GM21786 (cell line): ENCODE measurements around the gene DPY30.

Source experiments
- ATAC-seq: cut with Tn5 transposase; IDR thresholded peaks from one replicate; pipeline ENCODE4 v1.9.1; 2021; ENCODE audit not compliant: unreplicated experiment

DPY30 gene

DNA sequence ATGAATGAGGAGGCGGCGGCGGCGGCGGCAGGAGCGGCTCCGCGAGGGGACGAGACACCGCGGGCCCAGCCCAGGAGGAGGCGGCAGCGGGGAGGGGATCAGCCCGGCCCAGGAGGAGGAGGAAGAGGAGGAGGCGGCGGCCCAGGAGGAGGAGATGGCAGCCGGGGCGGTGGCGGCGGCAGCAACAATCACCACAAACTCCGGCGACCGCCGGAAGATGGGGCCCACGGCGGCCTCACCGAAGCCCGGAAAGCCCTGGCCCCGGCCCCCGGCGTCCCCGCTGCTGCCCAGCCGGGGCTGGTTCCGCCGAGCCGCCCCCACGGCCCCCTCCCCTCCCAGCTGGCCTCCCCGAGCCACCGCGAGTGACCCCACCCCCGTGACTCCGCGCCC is 29.3 kb downstream of the DPY30 start:
- peak; percentile 45 for ATAC-seq

DNA sequence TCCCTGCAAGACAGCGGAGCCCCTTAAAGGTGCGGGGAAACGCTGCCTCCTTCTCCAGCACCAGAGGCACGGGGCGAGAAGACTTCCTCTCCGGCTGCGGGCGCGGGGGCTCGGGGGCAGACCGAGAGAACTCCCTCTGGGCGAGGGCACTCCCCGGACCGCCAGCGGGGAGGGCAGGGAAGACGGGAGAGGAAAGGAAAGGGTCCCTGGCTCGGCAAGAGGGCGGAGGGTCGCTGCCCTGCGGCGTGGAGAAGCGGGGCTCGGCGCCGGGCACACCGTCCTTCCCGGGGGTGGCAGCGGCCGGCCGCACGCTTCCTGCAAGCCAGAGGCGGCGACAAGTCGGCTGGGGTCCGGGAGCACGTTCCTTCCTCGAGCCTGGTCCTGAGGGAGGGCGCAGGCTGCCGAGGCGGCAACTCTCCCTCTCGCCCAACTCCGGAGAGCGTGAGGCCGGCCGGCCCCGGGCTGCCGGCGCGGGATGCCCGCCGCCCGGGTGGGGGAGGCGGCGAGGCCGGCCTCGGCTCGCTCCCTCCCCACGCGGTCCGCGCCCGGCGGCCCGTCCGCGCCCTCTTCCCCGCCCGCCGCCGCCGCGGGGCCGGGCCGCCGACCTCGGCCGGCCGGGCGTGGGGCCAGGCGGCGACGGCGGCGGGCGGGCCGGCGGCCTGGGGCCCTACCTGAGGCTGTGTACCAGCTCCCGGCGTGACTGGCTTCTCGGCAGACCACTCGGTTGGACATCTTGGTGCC is 29.9 kb downstream of the DPY30 start:
- peak; percentile 10 for ATAC-seq

DNA sequence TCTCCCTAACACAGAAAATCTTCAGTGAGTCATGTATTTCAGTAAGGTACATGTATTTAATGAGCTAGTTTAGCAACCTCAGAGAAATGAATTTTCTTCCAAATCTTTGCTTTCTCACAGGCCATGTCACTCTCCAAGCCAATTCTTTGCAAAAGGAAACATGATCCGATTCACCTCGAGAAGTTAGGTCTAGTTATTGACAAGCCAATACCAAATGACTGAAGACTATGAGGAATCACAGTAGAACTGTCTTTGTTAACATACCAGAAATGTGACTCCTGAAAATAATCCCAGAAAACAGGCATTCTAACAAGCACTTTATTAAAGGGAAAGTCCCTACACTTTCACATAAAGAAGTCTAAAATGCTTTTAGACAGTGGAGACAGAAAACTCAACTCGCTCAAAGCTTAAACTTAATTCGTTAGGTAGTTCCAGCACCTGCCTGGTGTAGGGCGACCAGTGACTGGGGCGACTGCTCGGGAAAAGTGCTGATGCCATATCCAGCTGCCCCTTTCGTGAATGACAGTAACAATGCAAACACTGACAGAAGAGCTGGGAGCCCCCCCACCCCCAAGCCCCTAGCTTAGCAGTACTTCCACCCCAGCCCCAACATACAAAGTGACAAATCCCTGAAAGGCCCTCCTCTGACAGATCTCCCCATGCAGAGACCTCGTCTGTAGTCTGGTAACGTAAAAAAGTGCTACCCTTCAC is 30.6 kb downstream of the DPY30 start:
- ATAC-seq, result no peak

DNA sequence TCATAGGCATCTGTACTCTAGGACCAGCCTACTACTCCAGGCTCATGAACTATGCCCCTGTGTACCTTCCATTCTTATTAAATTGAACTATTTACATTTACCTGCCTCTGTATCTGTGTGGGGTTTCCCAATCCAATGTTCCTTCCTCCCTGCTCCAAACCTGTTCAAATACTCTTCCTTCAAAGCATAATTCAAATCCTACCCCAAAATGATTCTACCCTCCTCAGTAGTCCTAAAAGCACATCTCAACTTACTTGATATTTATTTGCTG is 32.5 kb downstream of the DPY30 start:
- ATAC-seq, result no peak

DNA sequence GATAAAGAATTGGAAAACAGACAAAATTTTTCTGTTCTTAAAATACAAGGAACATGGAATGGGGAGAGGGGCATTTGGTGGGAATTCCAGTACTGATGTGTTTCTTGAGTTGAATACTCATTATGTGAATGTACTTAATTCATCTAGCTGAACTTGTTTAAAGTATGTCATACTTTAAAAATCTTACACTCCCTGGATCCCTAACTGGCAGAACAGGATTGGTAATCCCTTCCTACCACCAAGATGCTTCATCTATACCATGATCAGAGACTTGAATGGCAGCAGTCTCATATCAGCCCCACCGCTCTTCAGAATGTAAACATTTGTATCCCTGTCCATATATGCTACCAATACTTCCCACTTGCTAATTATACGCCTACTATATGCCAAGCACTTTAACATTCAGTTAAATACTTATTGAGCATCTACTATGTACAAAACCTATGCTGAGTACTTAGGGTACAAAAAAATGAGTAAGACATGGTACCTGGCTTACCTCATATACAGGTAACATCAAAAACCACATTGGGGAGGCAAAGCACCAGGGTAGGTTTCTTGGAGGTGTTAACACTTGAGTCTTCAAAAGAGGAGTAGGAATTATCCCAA is 34.1 kb downstream of the DPY30 start:
- no peak for ATAC-seq

DNA sequence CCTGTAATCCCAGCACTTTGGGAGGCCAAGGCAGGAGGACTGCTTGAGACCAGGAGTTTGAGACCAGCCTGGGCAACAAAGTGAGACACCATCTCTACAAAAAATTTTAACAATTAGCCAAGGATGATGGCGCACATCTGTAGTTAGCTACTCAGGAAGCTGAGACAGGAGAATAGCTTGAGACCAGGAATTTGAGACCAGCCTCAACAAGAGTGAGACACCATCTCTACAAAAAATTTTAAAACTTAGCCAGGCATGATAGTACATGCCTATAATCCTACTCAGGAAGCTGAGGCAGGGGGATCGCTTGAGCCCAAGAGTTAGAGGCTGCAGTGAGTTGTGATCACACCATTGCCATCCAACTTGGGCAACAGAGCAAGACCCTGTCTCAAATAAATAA is 35.8 kb downstream of the DPY30 start:
- ATAC-seq, result no peak

DNA sequence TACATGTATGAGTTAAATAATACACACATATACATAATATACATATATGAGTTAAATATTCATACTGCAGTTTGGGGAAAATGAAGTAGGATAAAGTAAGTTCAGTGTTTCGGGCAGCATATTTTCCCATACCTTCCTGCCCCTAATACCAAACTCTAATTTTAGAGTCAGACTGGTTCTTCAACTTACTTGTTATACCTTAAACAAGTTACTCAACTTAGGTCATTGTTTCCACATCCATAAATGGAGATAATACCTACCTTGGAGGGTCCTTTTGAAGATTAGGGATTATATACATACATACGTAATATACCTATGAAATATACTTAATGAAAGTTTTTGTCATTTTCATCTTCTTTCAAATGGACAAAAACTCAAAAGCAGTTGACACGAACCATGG is 37.2 kb downstream of the DPY30 start:
- no peak for ATAC-seq

DNA sequence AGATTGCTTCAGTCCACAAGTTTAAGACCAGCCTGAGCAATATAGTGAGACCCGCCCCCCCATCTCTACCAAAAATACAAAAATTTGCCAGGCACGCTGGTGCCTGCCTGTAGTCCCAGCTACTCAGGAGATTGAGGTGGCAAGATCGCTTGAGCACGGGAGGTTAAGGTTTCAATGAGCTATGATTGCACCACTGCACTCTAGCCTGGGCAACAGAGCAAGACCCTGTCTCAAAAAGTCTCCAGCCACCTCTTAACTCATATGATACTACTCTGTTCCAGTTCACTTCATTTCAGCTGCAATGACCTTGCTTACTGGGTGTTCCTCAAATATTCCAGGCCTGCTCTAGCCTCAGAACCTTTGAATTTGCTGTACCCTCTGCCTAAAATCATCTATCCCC is 40.2 kb downstream of the DPY30 start:
- ATAC-seq, result no peak

DNA sequence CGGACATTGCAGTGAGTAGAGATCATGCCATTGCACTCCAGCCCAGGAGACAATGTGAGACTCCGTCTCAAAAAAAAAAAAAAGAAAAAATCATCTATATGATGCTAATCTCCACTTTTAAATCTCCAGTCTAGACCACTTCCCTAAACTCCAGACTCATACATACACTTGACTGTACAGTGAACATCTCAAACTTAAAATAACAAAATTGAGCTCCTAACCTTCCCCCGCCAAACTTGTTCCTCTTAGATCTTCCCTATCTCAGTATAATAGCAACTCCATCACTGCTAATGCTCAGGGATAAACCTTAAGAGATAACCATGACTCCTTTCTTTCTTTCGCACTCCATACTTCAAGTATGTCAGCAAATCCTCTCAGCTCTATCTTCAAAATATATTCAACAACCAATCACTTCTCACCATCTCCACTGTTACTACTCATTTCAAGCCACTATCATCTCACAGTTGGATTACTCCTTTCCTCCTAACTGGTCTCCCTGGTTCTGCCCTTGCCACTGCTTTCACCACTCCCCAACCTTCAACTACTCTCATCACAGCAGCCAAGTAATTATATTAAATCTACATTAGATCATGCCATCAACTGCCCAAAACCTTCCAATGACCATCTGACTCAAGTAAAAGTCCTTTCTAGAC is 40.7 kb downstream of the DPY30 start:
- ATAC-seq, result no peak

DNA sequence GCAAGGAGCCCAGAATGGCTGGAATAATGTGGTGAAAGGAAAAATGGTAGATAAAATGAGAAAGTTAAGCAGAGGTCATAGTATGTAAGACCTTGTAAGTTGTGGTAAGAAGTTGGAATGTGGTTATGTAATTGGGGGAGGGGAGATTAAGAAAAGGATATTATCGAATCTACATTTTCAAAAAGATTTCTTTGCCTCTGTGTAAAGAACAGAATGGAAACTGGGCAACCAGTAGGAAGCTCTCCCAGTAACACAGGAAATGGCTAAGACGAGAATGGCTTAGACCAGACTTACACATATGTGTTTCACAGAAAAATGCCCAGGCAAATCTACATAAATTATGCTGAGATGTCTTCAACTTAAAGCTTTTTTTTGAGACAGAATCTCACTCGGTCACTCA is 42.0 kb downstream of the DPY30 start:
- no peak for ATAC-seq

DNA sequence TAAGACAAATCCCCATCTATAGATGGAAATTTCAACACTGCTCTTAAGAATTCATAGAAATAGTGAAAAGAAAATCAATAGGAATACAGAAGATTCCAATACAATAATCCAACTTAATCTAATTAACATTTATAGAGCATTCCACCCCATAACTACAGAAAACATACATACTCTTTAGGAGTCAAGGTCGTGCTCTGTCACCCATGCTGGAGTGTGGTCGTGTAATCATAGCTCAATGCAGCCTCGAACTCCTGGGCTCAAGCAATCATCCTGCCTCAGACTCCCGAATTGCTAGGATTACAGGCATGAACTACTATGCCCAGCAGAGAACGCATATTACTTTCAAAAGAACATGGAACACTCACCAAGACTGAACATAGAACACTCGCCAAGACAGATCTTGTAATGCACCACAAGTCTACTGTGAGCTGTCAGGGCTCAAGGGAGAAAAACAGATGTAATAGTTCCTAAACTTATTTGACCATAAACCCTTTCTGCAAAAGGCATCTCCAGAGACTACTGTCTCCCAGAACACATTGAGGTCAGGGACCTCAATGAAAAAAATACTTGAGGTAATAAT is 42.9 kb downstream of the DPY30 start:
- ATAC-seq, result no peak

DNA sequence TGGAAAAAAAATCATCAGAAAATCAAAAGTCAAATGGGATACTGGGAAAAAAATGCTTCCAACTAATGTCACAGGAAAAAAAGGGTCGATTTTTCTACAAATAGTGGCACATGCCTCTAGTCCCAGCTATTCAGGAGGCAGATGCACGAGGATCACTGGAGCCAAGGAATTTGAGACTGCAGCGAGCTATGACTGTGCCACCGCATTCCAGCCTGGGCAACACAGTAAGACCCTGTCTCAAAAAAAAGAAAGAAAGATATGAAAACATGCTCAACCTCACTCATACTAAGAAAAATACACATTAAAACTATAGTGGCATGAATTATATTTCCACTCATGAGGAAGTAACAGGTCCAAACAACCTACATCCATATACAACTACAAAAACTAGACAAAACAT is 46.7 kb downstream of the DPY30 start:
- no peak for ATAC-seq

DNA sequence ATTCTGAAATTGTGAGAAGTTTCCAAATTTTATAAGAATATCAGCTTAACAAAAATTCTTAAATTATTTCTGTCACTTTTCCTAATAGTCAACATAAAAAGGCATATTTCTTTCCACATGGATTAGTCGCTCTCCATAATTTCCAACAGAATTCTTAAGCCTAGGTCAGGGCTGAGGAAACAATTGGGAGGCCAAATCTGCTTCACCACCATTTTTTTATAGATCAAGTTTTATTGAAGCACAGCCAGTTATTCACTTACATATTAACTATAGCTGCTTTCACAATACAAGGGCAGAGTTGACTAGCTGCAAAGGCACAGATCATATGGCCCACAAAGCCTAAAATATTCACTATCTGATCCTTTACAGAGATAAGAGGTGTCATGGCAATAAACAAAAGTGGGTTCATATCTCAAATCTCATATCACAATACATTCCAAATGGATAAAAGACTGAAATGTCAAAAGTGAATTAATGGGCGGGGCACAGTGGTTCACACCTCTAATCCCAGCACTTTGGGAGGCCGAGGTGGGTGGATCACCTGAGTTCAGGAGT is 47.5 kb downstream of the DPY30 start:
- no peak for ATAC-seq

DNA sequence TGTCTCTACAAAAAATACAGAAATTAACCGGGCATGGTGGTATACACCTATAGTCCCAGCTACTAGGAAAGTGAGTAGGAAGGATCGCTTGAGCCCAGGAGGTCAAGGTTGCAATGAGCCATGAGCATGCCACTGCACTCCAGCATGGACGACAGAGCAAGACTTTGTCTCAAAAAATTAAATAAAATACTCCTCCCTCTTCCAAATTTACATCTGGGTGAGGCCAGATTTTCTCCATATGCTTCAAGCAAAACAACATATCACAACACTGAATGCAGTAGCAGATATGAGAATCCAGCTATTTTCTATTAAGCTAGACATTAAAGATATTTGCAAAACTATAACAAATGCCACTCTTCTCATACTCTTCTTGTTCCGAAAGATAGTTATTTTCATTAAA is 49.7 kb downstream of the DPY30 start:
- no peak for ATAC-seq

DNA sequence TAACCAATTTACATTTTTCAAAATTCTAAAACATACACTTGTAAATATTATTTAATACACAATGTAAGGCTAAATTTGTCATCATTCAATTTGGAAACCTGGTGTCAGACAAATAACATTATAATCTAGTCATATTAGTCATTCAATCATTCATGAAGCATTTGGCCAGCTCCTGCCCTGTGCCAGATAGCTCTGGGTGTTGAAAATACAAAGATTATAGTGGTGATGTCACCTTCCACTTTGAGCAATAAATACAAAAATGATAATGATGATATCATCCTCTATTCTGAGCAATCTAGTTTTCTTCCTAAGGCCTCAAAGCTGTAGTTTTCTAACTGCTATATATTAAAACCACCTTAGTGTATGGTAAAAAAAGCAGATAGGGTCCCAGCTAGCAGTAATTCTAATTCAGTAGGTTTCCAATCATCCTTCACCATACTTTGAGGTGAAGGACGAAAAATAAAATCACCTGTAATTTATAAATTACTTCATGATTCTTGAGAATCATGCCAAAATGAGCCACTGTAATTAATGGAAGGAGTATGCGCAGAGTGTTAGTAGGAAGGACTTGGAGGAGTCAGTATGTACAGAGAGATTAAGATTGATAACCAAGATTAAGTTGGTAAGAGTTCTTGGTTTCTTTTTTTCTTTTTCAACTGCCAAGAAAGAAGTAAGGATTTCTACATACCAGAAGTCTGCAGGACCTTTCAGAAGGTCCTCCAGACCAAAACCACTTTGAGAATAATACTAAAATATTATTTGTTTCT is 52.0 kb downstream of the DPY30 start:
- ATAC-seq, result no peak

DNA sequence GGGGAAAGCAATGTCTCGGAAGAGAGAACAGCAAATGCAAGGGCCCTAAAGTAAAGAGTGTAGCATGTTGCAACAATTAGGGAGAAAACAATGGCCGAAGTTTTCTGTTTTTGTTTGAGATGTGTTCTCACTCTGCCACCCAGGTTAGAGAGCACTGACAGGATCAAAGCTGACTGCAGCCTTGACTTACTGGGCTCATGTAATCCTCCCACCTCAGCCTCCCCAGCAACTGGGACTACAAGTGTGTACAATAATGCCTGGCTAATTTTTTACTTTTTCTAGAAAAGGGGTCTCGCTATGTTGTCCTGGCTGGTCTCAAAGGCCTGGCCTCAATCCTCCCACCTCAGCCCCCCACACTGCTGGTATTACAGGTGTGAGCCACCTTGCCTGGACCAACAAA is 52.7 kb downstream of the DPY30 start:
- no peak for ATAC-seq

DNA sequence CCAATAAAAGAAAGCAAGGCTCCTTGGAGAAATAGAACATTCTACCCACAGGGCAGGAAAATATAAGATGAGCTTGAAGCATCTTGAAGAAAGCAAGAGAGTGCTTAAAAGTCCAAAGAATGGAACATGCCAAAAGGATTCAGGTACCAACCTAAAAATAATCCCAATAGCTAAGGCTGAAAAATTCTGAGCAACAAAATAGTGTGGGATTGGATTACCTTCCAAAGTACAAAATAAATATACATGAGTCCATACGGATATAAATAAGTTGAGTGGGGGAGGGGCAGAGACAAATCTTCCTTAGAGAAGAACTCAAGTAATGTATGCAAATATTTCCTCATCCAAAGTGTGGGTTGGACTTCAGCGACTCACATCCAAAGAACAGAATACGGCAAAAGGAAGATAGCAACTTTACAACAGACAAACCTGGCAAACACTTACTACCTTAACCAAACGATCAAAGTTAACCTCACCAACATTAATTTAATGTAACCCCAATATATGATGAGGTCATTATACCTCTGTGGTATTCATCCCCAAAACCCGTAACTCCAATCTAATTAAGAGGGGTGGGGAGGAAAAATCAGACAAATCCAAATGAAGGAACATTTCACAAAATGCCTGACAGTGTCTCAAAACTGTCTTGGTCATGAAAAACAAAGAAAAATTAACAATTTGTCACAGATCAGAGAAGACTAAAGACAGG is 55.7 kb downstream of the DPY30 start:
- ATAC-seq, result no peak

DNA sequence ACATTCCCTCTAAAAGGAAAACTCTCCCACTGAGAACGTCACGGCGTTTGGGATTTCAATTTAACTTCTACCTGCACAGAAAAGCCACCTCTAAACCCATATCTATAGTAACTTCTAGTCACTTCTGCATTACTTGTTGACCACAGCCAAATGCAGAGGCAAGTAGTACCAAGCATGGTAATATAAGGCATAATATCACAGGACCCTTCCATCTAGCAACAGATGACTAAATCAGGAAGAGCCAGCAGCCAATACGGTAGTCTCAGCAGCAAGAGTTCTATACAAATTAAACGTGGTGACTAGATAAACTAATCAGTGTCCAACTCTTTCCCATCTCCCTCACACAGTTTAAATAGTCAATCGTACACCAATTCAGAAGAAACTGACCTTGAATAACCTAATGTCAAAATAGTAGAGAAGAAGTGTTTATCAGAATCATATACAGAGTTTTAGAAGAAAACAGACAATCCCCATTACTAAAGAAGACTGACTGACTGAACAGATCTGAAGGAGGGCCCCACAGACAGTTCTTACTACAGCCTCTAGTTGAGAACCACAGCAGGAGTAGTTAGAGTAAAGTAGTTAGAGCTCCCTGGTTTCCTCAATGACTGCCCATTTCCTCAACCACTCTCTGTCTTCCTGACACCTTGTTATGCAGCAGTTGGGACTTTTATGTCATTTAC is 58.8 kb downstream of the DPY30 start:
- ATAC-seq, result peak; percentile 99

DNA sequence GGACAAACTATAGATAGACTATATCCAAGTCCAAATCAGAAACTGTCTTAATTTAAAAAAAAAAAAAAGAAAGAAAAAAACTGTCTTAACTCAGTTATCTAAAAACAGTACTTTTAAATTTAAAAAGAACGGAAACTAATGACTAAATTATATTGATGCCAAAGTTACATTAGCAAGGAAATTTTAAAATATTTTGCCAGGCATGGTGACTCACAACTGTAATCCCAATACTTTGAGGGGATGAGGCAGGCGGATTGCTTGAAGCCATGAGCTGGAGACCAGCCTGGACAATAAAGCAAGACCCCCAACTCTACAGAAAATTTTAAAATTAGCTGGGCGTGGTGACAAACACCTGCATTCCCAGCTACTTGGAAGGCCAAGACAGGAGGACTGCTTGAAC is 59.6 kb downstream of the DPY30 start:
- ATAC-seq, result no peak

DNA sequence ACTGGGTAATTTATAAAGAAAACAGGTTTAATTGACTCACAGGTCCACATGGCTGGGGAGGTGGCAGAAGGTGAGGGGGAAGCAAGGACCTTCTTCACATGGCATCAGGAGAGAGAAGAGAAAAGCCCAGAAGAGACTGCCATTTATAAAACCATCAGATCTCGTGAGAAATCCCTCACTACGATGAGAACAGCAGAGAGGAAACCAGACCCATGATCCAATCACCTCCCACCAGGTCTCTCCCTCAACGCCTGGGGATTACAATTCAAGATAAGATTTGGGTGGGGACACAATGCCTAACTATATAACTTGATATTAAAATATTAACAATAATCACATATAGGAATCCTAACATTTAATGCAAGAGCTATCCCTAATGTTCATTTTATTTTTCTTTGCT is 60.6 kb downstream of the DPY30 start:
- no peak for ATAC-seq
